HG03135 (cell line): Measurements from ENCODE around the gene SPAG16.
"Not testable (repeated sequence)": the region's sequence is repeated elsewhere in the genome, so short reads cannot be mapped to it uniquely, and the experiment has no call there.

Experiments used
- ATAC-seq: cut with Tn5 transposase; IDR thresholded peaks from one replicate; pipeline ENCODE4 v1.9.1; 2021; ENCODE audit warnings: mild to moderate bottlenecking, moderate library complexity; ENCODE audit not compliant: unreplicated experiment

Gene SPAG16

DNA sequence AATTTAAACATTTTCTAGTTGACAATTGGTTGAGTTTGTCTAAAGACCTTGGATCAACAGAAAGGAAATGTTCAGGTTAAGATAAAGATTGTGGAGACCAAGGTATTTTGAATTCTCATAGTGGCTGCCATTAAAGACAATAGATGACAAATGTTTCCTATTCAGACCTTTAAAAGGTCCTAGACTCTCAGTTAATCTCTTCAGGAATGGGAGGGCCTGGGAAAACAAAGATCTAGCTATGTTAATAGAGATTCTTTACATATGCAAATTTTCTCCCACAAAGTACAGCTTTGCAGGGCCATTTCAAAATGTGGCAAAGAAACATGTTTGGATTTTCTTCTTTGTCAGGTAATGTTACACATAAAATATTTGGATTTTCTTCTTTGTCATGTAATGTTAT, 403.9 kb downstream of the SPAG16 start:
- no peak for ATAC-seq

DNA sequence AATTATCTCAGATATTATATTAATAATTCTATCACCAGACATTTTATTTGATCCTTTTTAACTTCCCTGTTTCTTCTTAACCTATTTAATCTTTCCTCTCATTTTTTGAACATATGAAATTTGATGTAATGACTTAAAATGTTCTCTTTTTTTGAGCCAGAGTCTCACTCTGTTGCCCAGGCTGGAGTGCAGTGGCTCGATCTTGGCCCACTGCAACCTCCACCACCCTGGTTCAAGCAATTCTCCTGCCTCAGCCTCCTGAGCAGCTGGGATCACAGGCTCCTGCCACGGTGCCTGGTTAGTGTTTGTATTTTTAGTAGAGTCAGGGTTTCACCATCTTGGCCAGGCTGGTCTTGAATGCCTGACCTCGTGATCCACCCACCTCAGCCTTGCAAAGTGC, 404.6 kb downstream of the SPAG16 start:
- ATAC-seq, result not testable (repeated sequence)

DNA sequence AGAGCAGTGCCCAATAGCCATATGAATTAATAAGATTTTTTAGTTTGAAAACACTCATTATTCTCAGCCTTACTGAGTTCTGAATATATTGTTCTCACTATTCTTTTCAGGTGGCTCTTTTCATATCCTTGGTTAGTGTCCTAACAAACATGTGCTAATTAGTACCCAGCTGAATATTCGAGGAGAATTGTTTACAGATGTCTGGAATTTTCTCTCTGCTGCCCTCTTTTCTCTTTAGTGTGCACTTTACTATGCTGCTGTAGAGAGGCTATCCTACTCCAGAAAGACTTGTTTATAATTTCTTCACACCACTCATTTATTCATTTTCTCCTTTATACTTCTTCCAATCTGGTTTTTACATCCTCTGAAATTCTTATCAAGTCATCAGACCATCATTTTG, 405.3 kb downstream of the SPAG16 start:
- ATAC-seq, result no peak

DNA sequence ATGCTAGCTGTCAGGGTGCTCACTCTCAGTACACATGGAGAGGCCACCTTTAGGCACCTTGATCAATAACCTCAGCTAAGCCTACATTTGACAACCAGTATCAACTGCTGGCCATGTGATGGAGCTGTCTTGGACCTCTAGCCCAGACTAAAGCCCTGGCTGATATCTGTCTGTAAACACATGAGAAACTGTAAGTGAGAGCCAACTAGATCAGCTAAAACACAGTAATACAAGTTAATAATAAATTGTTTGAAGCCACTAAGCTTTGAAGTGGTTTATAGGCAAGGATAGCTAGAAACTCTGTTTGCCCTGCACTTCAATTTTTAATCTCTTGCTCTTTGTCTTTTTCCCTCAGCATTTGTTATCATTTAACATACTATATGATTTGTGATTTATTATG, 407.1 kb downstream of the SPAG16 start:
- ATAC-seq, result no peak

DNA sequence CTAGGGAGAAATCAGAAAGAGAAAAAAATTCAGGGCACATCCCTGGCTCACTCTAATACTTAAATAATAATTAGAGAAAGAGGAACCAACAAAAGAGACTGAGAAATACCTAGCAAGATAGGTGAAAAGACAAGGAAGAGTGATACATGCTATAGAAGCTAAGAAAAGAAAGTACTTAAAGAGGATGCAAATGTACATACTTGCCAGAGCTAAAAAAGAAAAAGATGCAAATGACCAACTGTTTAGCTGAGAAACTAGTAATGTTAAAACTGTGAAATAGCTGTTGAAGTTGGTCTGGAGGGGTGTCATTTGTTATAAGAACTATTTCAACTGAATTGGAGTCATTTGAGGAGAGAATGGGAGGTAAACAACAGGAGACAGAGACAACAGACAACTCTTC, 412.2 kb downstream of the SPAG16 start:
- ATAC-seq, result no peak

DNA sequence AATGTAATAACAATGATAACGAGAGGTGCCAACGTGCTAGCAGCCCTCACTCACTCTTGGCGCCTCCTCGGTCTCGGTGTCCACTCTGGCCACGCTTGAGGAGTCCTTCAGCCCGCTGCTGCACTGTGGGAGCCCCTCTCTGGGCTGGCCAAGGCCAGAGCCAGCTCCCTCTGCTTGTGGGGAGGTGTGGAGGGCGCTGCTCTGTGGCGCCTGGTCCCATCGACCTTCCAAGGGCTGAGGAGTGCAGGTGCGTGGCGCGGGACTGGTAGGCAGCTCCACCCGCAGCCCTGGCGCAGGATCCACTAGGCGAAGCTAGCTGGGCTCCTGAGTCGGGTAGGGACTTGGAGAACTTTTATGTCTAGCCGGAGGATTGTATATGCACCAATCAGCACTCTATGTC, 417.1 kb downstream of the SPAG16 start:
- not testable (repeated sequence) for ATAC-seq

DNA sequence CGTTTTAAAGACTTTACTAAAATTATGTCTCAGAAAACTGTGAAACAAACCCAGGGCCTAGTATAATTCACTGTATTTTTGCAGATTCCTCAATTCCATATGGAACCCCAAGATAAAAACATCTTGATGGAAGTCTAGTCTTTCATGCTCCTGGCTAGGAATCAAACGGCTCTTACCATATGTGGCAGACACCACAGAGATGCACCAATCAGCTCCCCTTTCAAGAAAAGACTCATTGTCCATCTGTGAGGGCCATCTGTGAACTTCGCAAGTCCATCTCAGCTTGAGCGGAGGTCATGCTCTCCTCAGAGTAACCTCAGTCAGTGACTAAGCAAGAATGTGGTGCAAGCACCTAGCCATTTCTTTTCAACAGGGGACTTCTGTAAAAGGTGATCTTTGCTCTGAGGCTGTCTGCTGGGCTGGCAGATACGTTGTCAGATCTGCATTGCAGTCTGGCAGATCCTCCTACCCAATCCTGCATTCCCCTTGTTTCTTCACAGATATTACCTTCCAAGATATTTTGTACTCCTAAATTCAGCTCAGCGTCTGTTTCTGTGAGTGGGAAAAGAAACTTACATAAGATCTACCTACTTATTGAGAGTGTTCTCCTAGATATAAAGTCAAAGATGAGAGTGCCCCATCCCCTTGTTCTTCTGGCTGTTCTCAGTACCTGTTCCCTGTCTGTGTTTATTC, 419.3 kb downstream of the SPAG16 start:
- ATAC-seq, result no peak

DNA sequence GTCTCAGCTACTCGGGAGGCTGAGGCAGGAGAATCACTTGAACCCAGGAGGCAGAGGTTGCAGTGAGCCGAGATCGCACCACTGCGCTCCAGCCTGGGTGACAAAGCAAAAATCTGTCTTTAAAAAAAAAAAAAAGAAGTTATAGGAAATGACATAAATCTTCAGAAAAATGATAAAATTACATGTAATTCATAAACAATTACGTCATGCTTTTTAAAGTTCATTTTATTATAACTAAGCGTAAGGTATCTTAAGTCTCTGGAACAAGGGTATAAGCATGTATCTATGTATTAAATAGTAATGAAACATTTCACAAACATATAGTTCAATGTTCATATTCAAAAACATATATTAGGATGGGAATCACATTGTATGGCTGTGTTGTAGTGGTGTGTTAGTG, 425.9 kb downstream of the SPAG16 start:
- ATAC-seq, result no peak

DNA sequence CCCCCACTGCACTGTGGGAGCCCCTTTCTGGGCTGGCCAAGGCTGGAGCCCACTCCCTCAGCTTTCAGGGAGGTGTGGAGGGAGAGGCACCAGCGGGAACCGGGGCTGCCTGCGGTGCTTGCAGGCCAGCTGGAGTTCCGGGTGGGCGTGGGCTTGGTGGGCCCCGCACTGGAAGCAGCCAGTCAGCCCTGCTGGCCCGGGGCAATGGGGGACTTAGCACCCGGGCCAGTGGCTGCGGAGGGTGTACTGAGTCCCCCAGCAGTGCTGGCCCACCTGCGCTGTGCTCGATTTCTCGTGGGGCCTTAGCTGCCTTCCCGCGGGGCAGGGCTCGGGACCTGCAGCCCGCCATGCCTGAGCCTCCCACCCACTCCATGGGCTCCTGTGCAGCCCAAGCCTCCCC, 434.1 kb downstream of the SPAG16 start:
- ATAC-seq, result not testable (repeated sequence)

DNA sequence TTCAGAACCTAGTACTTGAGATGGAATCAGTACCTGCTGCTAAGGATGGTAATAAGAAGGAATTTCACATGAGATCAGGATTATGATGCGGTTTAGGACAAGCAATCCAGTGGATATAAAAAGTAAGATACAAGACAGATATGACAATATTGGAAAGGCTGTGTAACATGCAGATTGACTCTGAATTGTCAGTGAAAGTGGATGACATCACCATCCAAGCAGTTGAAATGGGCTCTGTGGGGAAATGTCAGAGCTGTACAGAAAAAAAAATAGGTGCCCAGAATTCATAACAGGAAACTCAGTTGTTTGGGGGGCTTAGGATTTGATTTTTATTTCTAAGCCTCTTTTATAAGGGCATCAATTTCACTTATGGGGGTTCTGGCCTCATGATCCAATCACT, 438.3 kb downstream of the SPAG16 start:
- no peak for ATAC-seq

DNA sequence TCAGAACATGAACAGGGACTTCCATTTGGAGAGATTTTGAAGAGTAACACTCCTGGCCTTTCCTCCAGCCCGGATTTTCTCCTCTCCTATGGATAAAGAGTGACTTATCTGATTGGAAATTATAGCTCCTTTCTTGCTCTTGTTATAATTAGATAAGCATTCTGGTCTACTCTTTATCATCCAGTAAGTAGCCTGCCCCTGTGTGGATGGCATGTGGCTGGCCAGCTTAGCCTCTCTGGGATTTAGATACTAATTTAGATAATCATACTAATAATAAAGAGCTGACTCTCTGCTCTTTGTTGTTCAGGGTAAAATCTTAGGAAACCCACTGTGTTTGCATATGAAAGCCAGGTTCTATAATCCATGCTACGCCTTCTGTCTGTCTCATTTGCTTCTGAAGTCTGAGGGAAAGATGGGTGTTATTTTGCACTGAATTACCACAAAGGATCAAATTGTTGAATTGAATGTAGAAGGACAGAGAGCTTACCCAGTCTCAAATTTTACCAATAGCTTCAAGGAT, 438.8 kb downstream of the SPAG16 start:
- ATAC-seq, result no peak

DNA sequence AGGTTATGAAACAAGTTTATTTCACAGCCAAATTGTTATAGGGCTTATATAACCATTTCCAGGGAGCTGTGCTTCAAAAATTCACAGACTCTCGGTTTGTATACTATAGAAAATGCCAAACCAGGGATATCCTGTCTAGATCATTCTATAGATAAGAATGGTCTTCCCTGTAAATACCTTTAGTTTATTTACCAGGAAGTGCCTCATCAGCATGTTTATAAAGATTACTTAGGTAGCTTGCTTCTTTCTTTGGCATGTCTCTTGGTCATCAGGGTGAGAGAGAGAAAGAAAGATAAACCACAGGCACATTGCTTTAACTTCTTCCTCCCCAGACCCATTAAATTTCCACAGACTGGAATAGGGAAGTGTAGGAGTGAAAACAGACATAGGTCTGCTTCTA, 439.4 kb downstream of the SPAG16 start:
- no peak for ATAC-seq

DNA sequence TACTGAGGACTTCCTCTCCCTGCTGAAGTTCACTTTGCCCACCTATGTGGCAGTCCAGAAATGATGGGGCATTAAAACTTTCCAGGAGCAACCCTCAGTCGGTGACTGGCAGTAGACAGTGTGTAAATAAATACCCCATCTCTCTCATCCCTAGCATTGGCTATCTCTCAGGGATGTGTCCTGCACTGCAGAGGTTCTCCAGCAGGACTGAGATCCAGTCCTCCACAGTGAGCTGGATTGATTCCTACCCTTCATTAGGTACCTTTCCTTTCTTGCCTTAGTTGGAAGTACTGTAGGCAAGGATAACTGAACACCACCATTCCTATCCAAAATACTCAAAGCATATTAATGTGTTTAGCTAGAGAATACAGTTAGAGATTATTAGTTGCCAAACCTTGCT, 441.8 kb downstream of the SPAG16 start:
- no peak for ATAC-seq

DNA sequence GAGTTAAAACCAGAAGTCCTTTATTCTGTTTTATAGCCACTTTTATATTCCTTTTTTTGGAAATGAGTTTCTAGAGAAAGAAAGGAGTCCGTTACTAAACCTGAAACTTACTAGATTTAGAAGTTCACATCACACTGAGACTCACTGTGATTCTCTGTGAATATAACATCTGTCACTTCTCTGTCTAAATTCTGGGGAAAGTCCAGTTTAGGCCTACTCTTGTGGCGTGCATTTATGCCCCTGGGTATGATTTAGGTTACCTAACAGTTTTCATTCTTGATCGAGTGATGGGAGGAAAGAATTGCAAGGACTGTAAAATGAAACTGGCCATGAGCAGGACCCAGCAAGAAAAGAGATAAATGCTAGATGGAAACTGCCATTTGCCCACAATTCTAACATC, 449.6 kb downstream of the SPAG16 start:
- peak; percentile 81 for ATAC-seq

DNA sequence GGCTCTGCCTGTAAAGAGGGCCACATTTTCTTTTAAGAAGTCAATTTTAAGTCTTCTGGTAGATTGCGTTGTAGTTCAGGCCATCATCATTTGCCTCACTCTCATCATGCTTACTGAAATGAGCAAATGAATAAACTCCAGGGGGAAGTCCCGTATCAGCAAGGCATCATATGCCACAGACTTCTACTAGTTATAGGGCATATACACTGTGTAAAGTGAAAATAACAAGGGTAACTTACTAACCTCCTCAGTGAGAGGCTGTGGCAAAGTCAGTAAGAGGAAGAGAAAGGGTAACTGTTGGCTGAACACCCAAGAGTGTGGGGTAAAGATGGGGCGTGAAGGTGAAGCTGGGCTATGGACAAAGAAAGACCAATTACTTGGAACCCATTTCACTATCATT, 456.2 kb downstream of the SPAG16 start:
- ATAC-seq, result peak; percentile 76

DNA sequence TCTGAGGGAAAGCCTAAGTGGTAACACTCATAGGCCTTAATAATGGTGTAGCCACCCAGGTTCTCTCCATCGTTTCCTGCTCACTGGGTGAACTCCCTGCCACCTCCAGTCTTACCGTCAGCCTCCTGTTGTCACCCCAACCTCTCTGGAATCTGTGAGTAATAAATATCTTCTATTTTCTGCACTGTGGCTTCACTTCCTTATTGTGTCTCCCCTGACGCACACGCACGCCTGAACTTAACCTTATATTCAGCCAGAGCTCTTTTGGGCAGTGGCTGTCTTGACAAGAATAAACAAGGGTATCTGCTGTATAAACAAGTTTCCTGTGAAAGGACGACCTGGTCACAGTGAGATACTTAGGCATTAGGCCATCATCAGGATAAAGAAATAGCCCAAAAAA, 467.2 kb downstream of the SPAG16 start:
- ATAC-seq, result peak; percentile 91

DNA sequence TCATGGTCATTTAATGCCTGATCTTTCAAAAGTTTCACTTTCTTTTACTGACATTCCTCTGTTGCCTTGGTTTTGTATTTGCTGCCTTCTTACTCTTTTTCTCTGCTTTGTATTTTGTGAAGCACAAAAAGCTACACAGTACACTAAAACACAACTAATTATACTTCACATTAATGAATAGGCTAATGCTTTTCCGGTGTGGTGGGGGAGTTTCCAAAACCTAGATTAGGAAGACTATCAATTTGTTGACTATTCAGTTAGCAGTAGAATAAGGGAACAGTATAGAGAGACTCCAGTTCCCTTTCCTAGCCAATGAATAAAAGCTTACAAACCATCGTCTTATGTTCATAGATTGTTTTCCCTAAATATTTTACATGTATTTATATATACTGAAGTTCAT, 468.3 kb downstream of the SPAG16 start:
- ATAC-seq, result no peak

DNA sequence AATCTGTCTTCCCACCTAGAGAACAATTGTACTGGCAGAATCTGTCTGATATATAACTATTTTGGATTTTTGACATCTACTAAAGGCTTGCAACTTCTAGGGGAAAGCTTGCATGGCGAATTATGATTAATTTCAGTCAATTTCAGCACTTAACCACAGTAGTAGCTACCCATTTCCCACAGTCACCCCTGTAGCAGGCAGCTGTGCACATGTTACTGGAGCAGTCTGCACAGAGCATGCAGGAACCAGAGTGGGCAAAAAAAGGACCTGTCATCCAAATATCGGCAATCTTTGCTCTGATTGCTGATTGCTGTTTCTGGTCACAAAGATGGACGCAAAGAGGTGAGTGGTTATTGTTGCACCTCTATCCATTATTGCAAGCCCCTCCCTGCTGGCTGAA, 473.3 kb downstream of the SPAG16 start:
- no peak for ATAC-seq

DNA sequence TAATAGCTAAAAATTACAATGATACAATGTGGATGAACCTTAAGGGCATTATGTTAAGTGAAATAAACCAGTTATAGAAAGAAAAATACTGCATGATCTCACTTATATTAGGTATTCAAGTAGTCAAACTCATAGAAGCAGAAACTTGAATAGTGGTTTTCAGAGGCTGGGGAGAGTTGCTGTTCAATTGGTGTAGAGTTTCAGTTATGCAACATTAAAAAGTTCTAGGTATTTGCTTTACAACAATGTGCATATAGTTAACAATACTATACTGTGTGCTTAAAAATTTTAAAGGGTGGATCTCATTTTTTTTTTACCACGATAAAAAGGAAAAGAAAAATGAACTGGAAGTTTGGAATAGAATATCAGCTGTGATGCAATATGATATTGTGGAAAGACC, 479.1 kb downstream of the SPAG16 start:
- ATAC-seq, result no peak

DNA sequence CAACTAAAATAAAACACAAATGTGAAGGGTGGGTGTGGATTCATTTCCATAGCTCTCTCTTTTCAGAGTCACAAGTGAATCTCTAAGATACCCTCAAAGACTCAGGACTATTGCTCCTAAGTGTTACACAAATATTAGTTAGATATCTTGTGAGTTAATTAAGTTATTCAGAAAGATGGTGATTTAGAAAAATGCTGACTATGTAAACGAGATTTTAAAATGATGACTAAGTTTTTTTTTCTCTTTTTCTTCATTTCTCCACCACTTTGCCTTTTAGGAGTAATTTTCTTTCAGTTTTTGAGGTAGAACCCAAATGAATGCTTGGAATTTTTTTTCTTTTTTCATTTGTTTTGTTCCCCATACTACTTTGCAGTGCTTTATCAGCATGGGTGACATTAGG, 479.7 kb downstream of the SPAG16 start:
- no peak for ATAC-seq

DNA sequence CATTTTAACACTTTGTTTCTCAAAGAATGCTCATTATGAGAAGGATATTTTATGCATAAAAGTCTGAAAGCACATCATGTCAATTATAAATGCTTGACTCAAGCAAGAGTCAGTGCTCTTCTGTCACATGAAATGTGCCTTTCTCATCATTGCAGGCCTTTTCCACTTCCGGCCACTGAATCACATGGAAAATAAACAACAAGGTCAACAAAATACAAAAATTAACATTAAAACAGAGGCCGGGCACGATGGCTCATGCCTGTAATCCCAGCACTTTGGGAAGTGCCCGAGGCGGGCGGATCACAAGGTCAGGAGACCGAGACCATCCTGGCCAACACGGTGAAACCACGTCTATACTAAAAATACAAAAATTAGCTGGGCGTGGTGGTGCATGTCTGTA, 480.6 kb downstream of the SPAG16 start:
- ATAC-seq, result no peak

DNA sequence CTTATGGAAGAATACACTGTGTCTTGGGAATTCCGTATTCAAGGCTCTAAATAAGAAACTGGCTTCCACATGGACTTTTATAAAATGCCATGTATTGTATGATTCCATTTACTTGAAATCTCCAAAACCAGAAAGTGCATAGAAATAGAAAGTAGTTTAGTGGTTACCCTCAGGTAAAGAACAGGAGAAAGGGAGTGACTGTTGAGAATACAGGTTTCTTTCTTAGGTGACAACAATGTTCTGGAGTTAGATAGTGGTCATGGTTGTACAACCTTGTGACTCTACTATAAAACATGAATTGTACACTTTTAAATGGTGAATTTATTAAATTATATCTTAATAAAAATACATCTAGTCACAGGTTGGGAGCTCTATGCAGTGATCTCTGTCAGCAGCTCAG, 481.8 kb downstream of the SPAG16 start:
- ATAC-seq, result peak; percentile 47

DNA sequence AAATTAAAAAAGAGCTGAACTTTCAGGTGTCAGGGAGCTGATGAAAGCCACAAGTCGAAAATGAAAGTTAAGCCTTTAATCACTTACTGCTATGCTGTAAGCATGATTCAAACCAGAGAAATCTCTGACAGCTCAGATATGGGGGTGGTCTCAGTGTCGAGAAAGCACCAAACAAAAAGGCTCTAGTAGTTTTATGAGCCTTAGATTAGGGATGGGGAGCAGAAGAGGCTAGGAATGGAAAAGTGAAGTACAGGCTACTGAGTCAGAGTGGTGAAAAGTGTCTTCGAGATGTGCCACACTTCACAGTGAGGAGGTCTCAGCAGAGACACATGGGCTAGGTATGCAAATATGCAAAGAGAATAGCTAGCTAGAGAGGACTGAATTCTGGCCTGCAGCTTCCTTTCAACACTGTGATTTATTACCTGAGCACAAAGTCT, 482.2 kb downstream of the SPAG16 start:
- peak; percentile 97 for ATAC-seq
